ENCODE results near the gene DLG2. TPM values are rescaled to one million over a fixed set of nuclear protein-coding genes. Genes with fewer than 3 reads are reported as not detected.

The DLG2 gene
- total RNA-seq, 2 experiments from 2014 or later: 1.3 to 1.7 TPM

GRCh38 chr11:84830372-84830771, 796.8 kb downstream of the DLG2 start:
- Mint-ChIP-seq H3K9me3 (peaks cover 11% of the 10 kb centered on the region), H3K27ac (no peak overlapping the region), H3K4me1 (no peaks in the 10 kb centered on the region), H3K36me3 (ENCODE audit: low read depth) (no peaks in the 10 kb centered on the region), H3K27me3 (no peaks in the 10 kb centered on the region), H3K4me3 (no peak overlapping the region)
- ChIA-PET POLR2A (no interaction called here), CTCF (no interaction called here)
- DNase-seq: no peak

GRCh38 chr11:84829162-84829561, 798.0 kb downstream of the DLG2 start:
- H3K36me3 Mint-ChIP-seq (ENCODE audit: low read depth): no peaks in the 10 kb centered on the region
- POLR2A ChIA-PET: no interaction called here
- no peaks in the 10 kb centered on the region for H3K4me1 Mint-ChIP-seq
- peaks cover 11% of the 10 kb centered on the region for H3K9me3 Mint-ChIP-seq
- no peaks in the 10 kb centered on the region for H3K27me3 Mint-ChIP-seq
- H3K4me3 Mint-ChIP-seq: no peak overlapping the region
- CTCF ChIA-PET: no interaction called here
- no peak for DNase-seq
- no peak overlapping the region for H3K27ac Mint-ChIP-seq

- Mint-ChIP-seq H3K4me1 (no peaks in the 10 kb centered on the region), H3K4me3 (no peak overlapping the region), H3K27ac (no peak overlapping the region), H3K36me3 (ENCODE audit: low read depth) (no peaks in the 10 kb centered on the region), H3K9me3 (peaks cover 11% of the 10 kb centered on the region), H3K27me3 (no peaks in the 10 kb centered on the region)
- no peak for DNase-seq
- ChIA-PET POLR2A (no interaction called here), CTCF (no interaction called here)
Observed at GRCh38 chr11:84828616-84829015, 798.5 kb downstream of the DLG2 start.

GRCh38 chr11:84825106-84825660, 802.0 kb downstream of the DLG2 start:
- ChIA-PET CTCF (no interaction called here), POLR2A (no interaction called here)
- DNase-seq: no peak
- Mint-ChIP-seq H3K4me1 (no peaks in the 10 kb centered on the region), H3K9me3 (peaks cover 12% of the 10 kb centered on the region), H3K4me3 (no peak overlapping the region), H3K36me3 (ENCODE audit: low read depth) (no peaks in the 10 kb centered on the region), H3K27ac (no peak overlapping the region), H3K27me3 (no peaks in the 10 kb centered on the region)

GRCh38 chr11:84824624-84825023, 802.5 kb downstream of the DLG2 start:
- Mint-ChIP-seq H3K4me3 (no peak overlapping the region), H3K27ac (no peak overlapping the region), H3K36me3 (ENCODE audit: low read depth) (no peaks in the 10 kb centered on the region), H3K9me3 (peaks cover 14% of the 10 kb centered on the region), H3K27me3 (no peaks in the 10 kb centered on the region), H3K4me1 (no peaks in the 10 kb centered on the region)
- ChIA-PET CTCF (no interaction called here), POLR2A (no interaction called here)
- DNase-seq: no peak

GRCh38 chr11:84819537-84819936, 807.6 kb downstream of the DLG2 start:
- no peak overlapping the region for H3K27ac Mint-ChIP-seq
- H3K9me3 Mint-ChIP-seq: peaks cover 7% of the 10 kb centered on the region
- ChIA-PET CTCF (no interaction called here), POLR2A (no interaction called here)
- no peak overlapping the region for H3K4me3 Mint-ChIP-seq
- H3K36me3 Mint-ChIP-seq (ENCODE audit: low read depth): no peaks in the 10 kb centered on the region
- no peaks in the 10 kb centered on the region for H3K27me3 Mint-ChIP-seq
- no peak for DNase-seq
- no peaks in the 10 kb centered on the region for H3K4me1 Mint-ChIP-seq

GRCh38 chr11:84819128-84819527, 808.0 kb downstream of the DLG2 start:
- ChIA-PET CTCF (no interaction called here), POLR2A (no interaction called here)
- no peaks in the 10 kb centered on the region for H3K4me1 Mint-ChIP-seq
- no peak for DNase-seq
- no peaks in the 10 kb centered on the region for H3K27me3 Mint-ChIP-seq
- peaks cover 7% of the 10 kb centered on the region for H3K9me3 Mint-ChIP-seq
- H3K27ac Mint-ChIP-seq: no peak overlapping the region
- H3K36me3 Mint-ChIP-seq (ENCODE audit: low read depth): no peaks in the 10 kb centered on the region
- H3K4me3 Mint-ChIP-seq: no peak overlapping the region

GRCh38 chr11:84817998-84818397, 809.1 kb downstream of the DLG2 start:
- no peaks in the 10 kb centered on the region for H3K27me3 Mint-ChIP-seq
- DNase-seq: no peak
- no peak overlapping the region for H3K27ac Mint-ChIP-seq
- H3K9me3 Mint-ChIP-seq: peaks cover 5% of the 10 kb centered on the region
- H3K4me3 Mint-ChIP-seq: no peak overlapping the region
- H3K36me3 Mint-ChIP-seq (ENCODE audit: low read depth): no peaks in the 10 kb centered on the region
- CTCF ChIA-PET: no interaction called here
- H3K4me1 Mint-ChIP-seq: no peaks in the 10 kb centered on the region
- POLR2A ChIA-PET: no interaction called here

- ChIA-PET POLR2A (no interaction called here), CTCF (no interaction called here)
- H3K27me3 Mint-ChIP-seq: no peaks in the 10 kb centered on the region
- H3K36me3 Mint-ChIP-seq (ENCODE audit: low read depth): no peaks in the 10 kb centered on the region
- no peaks in the 10 kb centered on the region for H3K4me1 Mint-ChIP-seq
- no peak overlapping the region for H3K4me3 Mint-ChIP-seq
- H3K27ac Mint-ChIP-seq: no peak overlapping the region
- H3K9me3 Mint-ChIP-seq: peaks cover under 1% of the 10 kb centered on the region
- DNase-seq: no peak
Observed at GRCh38 chr11:84812471-84812969, 814.6 kb downstream of the DLG2 start.

GRCh38 chr11:84806354-84806753, 820.8 kb downstream of the DLG2 start:
- CTCF ChIA-PET: no interaction called here
- Mint-ChIP-seq H3K27me3 (no peaks in the 10 kb centered on the region), H3K9me3 (peaks cover 14% of the 10 kb centered on the region), H3K36me3 (ENCODE audit: low read depth) (no peaks in the 10 kb centered on the region), H3K4me3 (no peak overlapping the region), H3K27ac (no peak overlapping the region), H3K4me1 (no peaks in the 10 kb centered on the region)
- DNase-seq: no peak
- POLR2A ChIA-PET: no interaction called here

GRCh38 chr11:84804041-84804440, 823.1 kb downstream of the DLG2 start:
- H3K36me3 Mint-ChIP-seq (ENCODE audit: low read depth): no peaks in the 10 kb centered on the region
- ChIA-PET POLR2A (no interaction called here), CTCF (no interaction called here)
- H3K4me3 Mint-ChIP-seq: no peak overlapping the region
- DNase-seq: no peak
- H3K4me1 Mint-ChIP-seq: no peaks in the 10 kb centered on the region
- H3K9me3 Mint-ChIP-seq: peaks cover 18% of the 10 kb centered on the region
- no peak overlapping the region for H3K27ac Mint-ChIP-seq
- no peaks in the 10 kb centered on the region for H3K27me3 Mint-ChIP-seq

GRCh38 chr11:84800755-84801346, 826.3 kb downstream of the DLG2 start:
- no peaks in the 10 kb centered on the region for H3K4me1 Mint-ChIP-seq

GRCh38 chr11:84799112-84799511, 828.0 kb downstream of the DLG2 start:
- ChIA-PET CTCF (no interaction called here), POLR2A (no interaction called here)
- Mint-ChIP-seq H3K36me3 (ENCODE audit: low read depth) (no peaks in the 10 kb centered on the region), H3K27me3 (no peaks in the 10 kb centered on the region), H3K27ac (no peak overlapping the region), H3K4me1 (no peaks in the 10 kb centered on the region), H3K9me3 (peaks cover 24% of the 10 kb centered on the region), H3K4me3 (no peak overlapping the region)
- no peak for DNase-seq

More at GRCh38 chr11:84800755-84801346, 826.3 kb downstream of the DLG2 start:
- no peaks in the 10 kb centered on the region for H3K36me3 Mint-ChIP-seq (ENCODE audit: low read depth)
- no peak overlapping the region for H3K27ac Mint-ChIP-seq
- peaks cover 28% of the 10 kb centered on the region for H3K9me3 Mint-ChIP-seq
- no peak for DNase-seq
- POLR2A ChIA-PET: no interaction called here
- no peaks in the 10 kb centered on the region for H3K27me3 Mint-ChIP-seq
- CTCF ChIA-PET: no interaction called here
- no peak overlapping the region for H3K4me3 Mint-ChIP-seq

- no peak for DNase-seq
- CTCF ChIA-PET: no interaction called here
- H3K9me3 Mint-ChIP-seq: peaks cover 32% of the 10 kb centered on the region
- H3K4me1 Mint-ChIP-seq: no peaks in the 10 kb centered on the region
- H3K27me3 Mint-ChIP-seq: no peaks in the 10 kb centered on the region
- H3K27ac Mint-ChIP-seq: no peak overlapping the region
- no peaks in the 10 kb centered on the region for H3K36me3 Mint-ChIP-seq (ENCODE audit: low read depth)
- POLR2A ChIA-PET: no interaction called here
- no peak overlapping the region for H3K4me3 Mint-ChIP-seq
Observed at GRCh38 chr11:84795698-84796097, 831.4 kb downstream of the DLG2 start.

All from activated CD4-positive, alpha-beta memory T cell treated with anti-CD3 and anti-CD28 coated beads, Interleukin-2, amount 10 ng/mL, durations not matched to agents 7 days and 5 days (primary cell).